ENCODE measurements around the gene KANK4. TPM values are rescaled to one million over a fixed set of nuclear protein-coding genes. Genes with fewer than 3 reads are reported as not detected.

The KANK4 gene
- total and polyA plus RNA-seq, 12 donors = 0.04 to 0.61 (median 0.19) TPM

GRCh38 chr1:62209931-62210595, 109.2 kb downstream of the KANK4 start:
- TF ChIP-seq, protein P1, sequence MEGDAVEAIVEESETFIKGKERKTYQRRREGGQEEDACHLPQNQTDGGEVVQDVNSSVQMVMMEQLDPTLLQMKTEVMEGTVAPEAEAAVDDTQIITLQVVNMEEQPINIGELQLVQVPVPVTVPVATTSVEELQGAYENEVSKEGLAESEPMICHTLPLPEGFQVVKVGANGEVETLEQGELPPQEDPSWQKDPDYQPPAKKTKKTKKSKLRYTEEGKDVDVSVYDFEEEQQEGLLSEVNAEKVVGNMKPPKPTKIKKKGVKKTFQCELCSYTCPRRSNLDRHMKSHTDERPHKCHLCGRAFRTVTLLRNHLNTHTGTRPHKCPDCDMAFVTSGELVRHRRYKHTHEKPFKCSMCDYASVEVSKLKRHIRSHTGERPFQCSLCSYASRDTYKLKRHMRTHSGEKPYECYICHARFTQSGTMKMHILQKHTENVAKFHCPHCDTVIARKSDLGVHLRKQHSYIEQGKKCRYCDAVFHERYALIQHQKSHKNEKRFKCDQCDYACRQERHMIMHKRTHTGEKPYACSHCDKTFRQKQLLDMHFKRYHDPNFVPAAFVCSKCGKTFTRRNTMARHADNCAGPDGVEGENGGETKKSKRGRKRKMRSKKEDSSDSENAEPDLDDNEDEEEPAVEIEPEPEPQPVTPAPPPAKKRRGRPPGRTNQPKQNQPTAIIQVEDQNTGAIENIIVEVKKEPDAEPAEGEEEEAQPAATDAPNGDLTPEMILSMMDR (IDR thresholded peaks at IDR 0.05) = no peak
- Histone ChIP-seq H3K36me3 (no peaks in the 10 kb centered on the region), H3K27me3 (peaks cover 0 to 4% (median 0%) of the 10 kb centered on the region in 7 donors), H3K4me3 (no peak overlapping the region), H3K9me3 (peaks cover 0 to 26% (median 14%) of the 10 kb centered on the region in 11 donors), H3K4me1 (no peaks in the 10 kb centered on the region), H3K27ac (no peak overlapping the region)
- DNase-seq (no peak), ATAC-seq (no peak)
- intact Hi-C loops (cut with DNase I) = no loop called here
- 62 to 67% methylated on average over 1 of the region's 1 CpG for WGBS, 2 donors

- H3K27me3 ChIP-seq = peaks cover 0 to 4% (median 0%) of the 10 kb centered on the region in 7 donors
- no peaks in the 10 kb centered on the region for H3K36me3 ChIP-seq
- intact Hi-C loops (cut with DNase I) = no loop called here
- WGBS, 2 donors = 0% methylated on average over 1 of the region's 1 CpG
- no peaks in the 10 kb centered on the region for H3K4me1 ChIP-seq
- no peak overlapping the region for H3K27ac ChIP-seq
- H3K9me3 ChIP-seq = peaks cover 0 to 26% (median 14%) of the 10 kb centered on the region in 11 donors
- ATAC-seq (no peak), DNase-seq (no peak)
- TF ChIP-seq, protein P1 (IDR thresholded peaks at IDR 0.05) = no peak
- no peak overlapping the region for H3K4me3 ChIP-seq
These were observed 110.3 kb downstream of the KANK4 start for GRCh38 chr1:62208970-62209369.

- ATAC-seq (no peak), DNase-seq (no peak)
- 95 to 97% methylated on average over 5 of the region's 5 CpGs for WGBS, 2 donors
- TF ChIP-seq, protein P1 (IDR thresholded peaks at IDR 0.05) = no peak
- no peak overlapping the region for H3K27ac ChIP-seq
- peaks cover 0 to 26% (median 14%) of the 10 kb centered on the region in 11 donors for H3K9me3 ChIP-seq
- no peak overlapping the region for H3K4me3 ChIP-seq
- H3K36me3 ChIP-seq = no peaks in the 10 kb centered on the region
- no peaks in the 10 kb centered on the region for H3K4me1 ChIP-seq
- intact Hi-C loops (cut with DNase I) = no loop called here
- peaks cover 0 to 8% (median 0%) of the 10 kb centered on the region in 7 donors for H3K27me3 ChIP-seq
These were observed 111.1 kb downstream of the KANK4 start for GRCh38 chr1:62208087-62208486.

DNA sequence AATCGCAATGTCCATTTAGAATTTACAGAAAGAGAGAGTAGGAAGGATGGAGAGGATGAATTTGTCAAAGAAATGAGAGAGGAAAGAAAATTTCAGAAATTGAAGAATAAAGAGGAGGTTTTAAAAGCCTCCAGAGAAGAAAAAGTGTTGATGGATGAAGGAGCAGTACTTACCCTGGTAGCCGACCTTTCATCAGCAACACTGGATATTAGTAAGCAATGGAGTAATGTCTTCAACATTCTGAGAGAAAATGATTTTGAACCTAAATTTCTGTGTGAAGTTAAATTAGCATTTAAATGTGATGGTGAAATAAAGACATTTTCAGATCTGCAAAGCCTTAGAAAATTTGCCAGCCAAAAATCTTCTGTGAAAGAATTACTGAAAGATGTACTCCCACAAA, 112.0 kb downstream of the KANK4 start:
- intact Hi-C loops (cut with DNase I) = no loop called here
- Histone ChIP-seq H3K27ac (no peak overlapping the region), H3K9me3 (peaks cover 0 to 26% (median 14%) of the 10 kb centered on the region in 11 donors), H3K27me3 (peaks cover 0 to 8% (median 0%) of the 10 kb centered on the region in 7 donors), H3K4me1 (no peaks in the 10 kb centered on the region), H3K4me3 (no peak overlapping the region), H3K36me3 (no peaks in the 10 kb centered on the region)
- TF ChIP-seq, protein P1 (IDR thresholded peaks at IDR 0.05) = no peak
- no peak for DNase-seq
- ATAC-seq = no peak
- WGBS, 2 donors = 94 to 97% methylated on average over 2 of the region's 2 CpGs
